Fibroblast of the aortic adventitia (primary cell): ENCODE data around the gene DMBT1. TPM values are rescaled to one million over a fixed set of nuclear protein-coding genes. Genes with fewer than 3 reads are reported as not detected.

ENCODE experiments used
- DNase-seq: peaks from one replicate; pipeline ENCODE4 v3.0.0-alpha.2; 2010; ENCODE audit warnings: low read depth
- H3K4me3 ChIP-seq: 2 replicates; pipeline ENCODE4 v1.5.1; 2011; ENCODE audit warnings: low read depth, mild to moderate bottlenecking, control low read depth, low read length, moderate library complexity
- total RNA-seq: library from RNA; depleted of rRNA; stranded (reverse); fragments of >200 nt; gene quantifications from 2 replicates; pipeline ENCODE4 v1.2.3, GENCODE V29; 2012; ENCODE audit warnings: low replicate concordance
- TF ChIP-seq, protein P1 (sequence below): IDR thresholded peaks from 2 replicates; pipeline ENCODE4 v1.5.1; 2011; ENCODE audit warnings: mild to moderate bottlenecking, low read length, control low read depth, inconsistent platforms; ENCODE audit not compliant: insufficient read depth

The DMBT1 gene
- total RNA-seq, 1 donor, result under 0.01 TPM

DNA sequence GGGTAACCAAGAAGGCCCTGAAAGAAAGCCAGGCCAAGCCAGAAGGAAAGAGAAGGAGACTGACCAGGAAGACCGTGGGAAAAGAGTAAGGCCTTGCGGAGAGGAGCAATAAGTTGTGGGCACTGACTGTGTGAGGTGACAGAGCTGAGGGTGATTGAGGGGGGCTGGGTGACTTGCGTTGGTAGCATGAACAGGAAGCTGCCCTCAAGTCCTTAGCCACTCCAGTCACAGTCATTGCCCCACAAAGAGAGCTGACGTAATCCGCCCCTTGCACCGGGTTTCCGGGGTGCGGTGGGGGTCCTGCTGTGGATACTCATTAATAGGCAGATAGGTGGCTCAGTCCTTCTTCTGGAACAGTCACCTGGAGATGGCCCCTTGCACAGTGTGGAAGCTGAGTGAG is 16.1 kb upstream of the DMBT1 start:
- DNase-seq, result no peak
- TF ChIP-seq, protein P1, sequence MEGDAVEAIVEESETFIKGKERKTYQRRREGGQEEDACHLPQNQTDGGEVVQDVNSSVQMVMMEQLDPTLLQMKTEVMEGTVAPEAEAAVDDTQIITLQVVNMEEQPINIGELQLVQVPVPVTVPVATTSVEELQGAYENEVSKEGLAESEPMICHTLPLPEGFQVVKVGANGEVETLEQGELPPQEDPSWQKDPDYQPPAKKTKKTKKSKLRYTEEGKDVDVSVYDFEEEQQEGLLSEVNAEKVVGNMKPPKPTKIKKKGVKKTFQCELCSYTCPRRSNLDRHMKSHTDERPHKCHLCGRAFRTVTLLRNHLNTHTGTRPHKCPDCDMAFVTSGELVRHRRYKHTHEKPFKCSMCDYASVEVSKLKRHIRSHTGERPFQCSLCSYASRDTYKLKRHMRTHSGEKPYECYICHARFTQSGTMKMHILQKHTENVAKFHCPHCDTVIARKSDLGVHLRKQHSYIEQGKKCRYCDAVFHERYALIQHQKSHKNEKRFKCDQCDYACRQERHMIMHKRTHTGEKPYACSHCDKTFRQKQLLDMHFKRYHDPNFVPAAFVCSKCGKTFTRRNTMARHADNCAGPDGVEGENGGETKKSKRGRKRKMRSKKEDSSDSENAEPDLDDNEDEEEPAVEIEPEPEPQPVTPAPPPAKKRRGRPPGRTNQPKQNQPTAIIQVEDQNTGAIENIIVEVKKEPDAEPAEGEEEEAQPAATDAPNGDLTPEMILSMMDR, result no peak
- H3K4me3 ChIP-seq, result no peak overlapping the region

GRCh38 chr10:122546242-122546641 is 14.3 kb upstream of the DMBT1 start:
- no peak for DNase-seq
- TF ChIP-seq, protein P1, result no peak
- H3K4me3 ChIP-seq, result no peak overlapping the region

DNA sequence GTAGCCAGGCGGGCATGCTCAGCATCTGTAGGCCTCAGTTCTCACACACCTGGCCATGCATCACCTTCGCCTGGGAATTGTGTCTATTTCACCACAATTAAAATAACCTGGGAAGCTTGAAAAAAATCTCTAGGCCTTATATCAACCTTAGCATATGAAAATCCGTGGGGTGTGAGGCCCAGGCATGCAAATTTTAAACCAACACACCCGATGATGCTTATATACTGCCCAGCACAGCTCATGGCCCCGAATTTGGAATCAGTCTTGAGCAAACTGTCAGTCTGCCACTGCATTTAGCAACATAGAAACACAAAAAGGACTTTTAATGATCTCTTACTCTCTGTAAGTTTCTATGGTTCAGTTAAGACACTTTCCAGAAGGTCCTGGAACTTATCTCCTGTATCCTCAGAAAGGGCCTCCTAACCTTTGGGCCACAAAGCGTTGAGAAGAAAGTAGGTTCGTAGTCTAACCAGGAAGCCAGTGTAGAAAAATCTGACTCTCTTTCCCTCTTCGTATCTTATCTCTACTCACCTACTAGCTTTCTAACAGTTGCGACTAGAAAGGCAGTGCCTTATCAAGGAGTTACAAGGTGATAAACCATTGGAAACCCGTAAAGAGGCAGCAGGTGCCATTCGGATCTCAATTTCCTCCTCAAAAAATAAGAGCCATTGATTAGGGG is 12.0 kb upstream of the DMBT1 start:
- no peak for DNase-seq
- no peak overlapping the region for H3K4me3 ChIP-seq
- TF ChIP-seq, protein P1, result no peak

DNA sequence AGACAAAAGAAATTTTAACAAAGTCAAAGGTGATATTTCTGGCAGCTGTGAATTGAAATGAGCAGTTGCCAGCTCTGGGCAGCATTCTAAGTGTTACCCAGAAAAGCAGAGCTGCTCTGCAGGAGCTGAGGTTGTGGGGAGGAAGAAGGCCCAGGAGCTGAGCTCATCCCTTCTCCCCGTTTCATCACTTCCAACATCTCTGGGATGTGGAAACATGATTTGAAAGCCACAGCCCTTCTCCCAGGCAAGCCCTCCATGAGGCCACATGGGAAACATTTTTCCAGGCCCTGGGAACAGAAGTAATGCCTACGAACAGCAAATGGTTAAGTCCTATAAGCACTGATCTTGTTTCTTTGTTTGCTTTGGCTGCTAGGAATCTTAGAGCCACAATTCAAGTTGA is 10.9 kb upstream of the DMBT1 start:
- no peak overlapping the region for H3K4me3 ChIP-seq
- TF ChIP-seq, protein P1, result no peak
- no peak for DNase-seq

DNA sequence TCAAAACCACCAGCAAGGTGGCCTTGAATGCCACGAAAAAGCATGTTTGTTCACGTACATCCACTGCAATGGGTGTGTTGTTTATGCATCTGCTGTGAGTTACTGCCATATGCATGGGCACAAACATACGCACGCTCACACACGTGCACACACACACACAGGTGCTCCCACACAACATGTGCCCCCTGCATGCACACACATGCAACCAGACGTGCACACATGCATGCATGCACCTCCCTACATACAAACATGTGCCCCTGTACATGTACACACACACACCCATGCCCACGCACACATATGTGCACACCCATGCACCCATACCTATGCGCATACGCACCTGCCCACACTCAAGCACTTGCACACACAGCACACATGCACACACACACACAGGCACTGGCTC is 10.1 kb upstream of the DMBT1 start:
- TF ChIP-seq, protein P1, result no peak
- no peak overlapping the region for H3K4me3 ChIP-seq
- DNase-seq, result no peak

DNA sequence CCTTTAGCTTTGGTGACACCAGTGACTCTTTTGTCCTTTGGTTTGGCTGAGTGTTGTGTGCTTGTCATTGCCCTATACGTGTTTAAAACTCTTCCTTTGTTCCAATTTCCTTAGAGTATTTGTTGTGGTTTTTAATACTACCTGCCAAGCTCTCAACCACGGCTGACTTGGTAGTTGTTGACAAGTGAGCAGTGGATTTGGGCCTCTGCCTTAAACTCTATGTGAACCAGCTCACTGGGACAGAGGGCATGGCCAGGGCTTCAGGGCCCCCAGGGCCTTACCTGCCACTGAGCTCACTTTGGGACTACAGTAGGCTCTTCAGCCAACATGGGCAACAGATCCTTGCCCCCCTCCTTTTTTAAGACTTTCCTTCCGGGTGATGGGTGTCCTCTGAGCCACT is 9.6 kb upstream of the DMBT1 start:
- TF ChIP-seq, protein P1, result no peak
- H3K4me3 ChIP-seq, result no peak overlapping the region
- DNase-seq, result no peak

DNA sequence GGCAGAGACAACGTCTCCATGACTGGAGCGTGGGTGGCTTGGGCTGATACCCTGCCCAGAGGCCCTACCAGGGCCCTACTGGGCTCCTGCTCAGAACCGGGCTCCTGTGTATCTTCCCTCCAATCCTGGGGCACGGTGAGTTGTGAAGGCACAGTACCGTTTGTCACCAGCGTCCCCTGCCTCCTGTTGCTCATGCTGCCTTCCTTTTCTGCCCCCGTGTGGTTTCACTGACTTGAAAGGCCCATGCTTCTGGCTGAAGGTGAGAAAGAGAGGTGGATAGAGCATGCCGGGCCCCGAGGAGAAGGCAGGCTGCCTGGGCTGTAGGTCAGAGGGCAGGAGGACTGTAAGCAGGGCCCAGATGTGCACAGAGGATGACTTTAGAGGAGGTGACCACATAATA is 9.1 kb upstream of the DMBT1 start:
- TF ChIP-seq, protein P1, result no peak
- H3K4me3 ChIP-seq, result no peak overlapping the region
- no peak for DNase-seq
